A172 (cell line): Measurements from ENCODE around the gene BYSL. TPM values are rescaled to one million over a fixed set of nuclear protein-coding genes. Genes with fewer than 3 reads are reported as not detected.

ENCODE experiments used
- DNase-seq: peaks from one replicate; pipeline ENCODE4 v3.0.0-alpha.2; 2015; ENCODE audit warnings: low spot score
- total RNA-seq: library from RNA; depleted of rRNA; stranded (reverse); fragments of >200 nt; shearing (Covaris generic); gene quantifications from 2 replicates; pipeline ENCODE4 v1.2.3, GENCODE V29; 2014; rRNA removed

BYSL gene
- total RNA-seq, 1 experiment from 2014 or later, result 14.1 TPM

GRCh38 chr6:41976794-41977484 is 55.6 kb downstream of the BYSL start:
- peak; percentile 41 for DNase-seq

Other genes with a start within 250 kb of the BYSL start
- 6.0 and 9.6 TPM in 2 replicates for gene TFEB, start 185.9 kb upstream of the BYSL start, total RNA-seq
- gene PGC, start 174.1 kb upstream of the BYSL start, total RNA-seq, result not detected in 2 replicates
- gene FRS3, start 141.6 kb upstream of the BYSL start, total RNA-seq, result 0.72 and 0.81 TPM in 2 replicates
- not detected in 2 replicates for gene PRICKLE4, start 140.7 kb upstream of the BYSL start, total RNA-seq
- gene TOMM6, start 133.8 kb upstream of the BYSL start, total RNA-seq, result 209 and 224 TPM in 2 replicates
- 0.74 and 1.1 TPM in 2 replicates for gene USP49, start 26.1 kb upstream of the BYSL start, total RNA-seq
- 31.1 and 32.0 TPM in 2 replicates for gene MED20, start 360 bp upstream of the BYSL start, total RNA-seq
- gene CCND3, start 20.3 kb downstream of the BYSL start, total RNA-seq, result 46.6 and 51.7 TPM in 2 replicates
- gene TAF8, start 129.0 kb downstream of the BYSL start, total RNA-seq, result 14.5 and 20.4 TPM in 2 replicates
- gene C6orf132, start 221.1 kb downstream of the BYSL start, total RNA-seq, result 0.02 TPM in 1 of 2 replicates, not detected in the other